ENCODE data around the gene NPW.

The NPW gene

DNA sequence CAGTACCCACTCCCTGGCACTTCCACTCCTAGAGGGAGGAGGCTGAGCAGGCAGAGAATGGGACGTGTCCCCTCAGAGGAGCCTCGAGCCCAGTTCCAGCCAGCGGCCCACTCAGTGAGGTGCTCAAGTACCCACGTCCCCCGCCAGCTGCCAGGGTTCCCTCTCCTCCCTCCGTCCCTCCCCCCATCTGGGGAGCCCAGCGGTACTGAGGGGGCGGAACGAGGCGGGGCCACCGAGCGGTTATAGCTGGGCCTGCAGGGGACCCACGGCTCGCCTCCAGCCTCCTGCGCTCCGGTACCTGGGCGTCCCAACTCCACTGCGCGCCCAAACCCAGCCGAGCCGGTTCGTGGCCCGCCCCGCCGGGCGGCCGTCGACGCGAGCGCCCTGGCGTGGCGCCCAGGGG is at the start of gene NPW:
TSS of gene NPW (plus strand) at position 268 of the 403 bp plus-strand sequence.
- DNase-seq, result no peak

DNA sequence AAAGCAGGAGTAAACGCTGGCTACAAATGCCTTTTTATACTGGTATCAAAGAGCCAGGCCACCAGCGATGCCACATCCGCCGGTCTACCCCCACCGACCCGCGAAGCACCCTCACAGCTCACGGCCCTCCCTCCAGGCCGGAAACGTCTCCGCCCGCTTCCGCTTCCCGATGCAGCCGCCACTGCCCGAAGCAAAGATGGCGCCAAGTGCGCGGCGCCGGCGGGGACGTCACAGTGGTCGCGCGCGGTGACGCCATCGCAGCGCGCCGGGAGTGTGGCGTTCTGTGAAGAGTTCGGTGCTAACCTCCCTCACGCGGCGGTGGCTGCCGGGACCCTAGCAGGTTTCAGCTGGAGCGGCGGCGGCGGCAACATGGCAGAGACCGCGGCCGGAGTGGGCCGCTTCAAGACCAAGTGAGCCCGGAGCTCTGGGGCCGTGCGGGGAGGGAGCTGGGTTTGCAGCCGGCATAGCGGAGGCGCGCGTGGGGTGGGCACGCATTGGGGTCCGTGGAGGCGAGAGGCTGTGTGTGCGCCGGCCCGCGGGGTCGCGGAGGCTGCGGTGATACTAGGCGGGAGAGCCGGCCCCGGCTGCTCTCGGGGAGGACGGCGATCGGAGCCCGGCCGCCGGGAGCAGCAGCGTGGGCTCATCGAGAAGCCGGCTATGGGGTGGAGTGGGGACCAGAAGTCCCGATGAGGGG is 47.6 kb upstream of the NPW start, which contains the start of gene TBL3:
TSS of gene TBL3 (plus strand) at position 258 of the 694 bp plus-strand sequence. CDS start at position 370, 112 bp downstream.
- DNase-seq, result peak; percentile 99
- in situ Hi-C loops (cut with HindIII; ENCODE audit: low pct_ligation_motif_present, low pct_unique_long_range_greater_than_20kb, low sequenced_read_pairs), result no loop called here

More for the DNA sequence above, at the start of gene NPW:
- in situ Hi-C loops (cut with HindIII; ENCODE audit: low pct_ligation_motif_present, low pct_unique_long_range_greater_than_20kb, low sequenced_read_pairs), result no loop called here

DNA sequence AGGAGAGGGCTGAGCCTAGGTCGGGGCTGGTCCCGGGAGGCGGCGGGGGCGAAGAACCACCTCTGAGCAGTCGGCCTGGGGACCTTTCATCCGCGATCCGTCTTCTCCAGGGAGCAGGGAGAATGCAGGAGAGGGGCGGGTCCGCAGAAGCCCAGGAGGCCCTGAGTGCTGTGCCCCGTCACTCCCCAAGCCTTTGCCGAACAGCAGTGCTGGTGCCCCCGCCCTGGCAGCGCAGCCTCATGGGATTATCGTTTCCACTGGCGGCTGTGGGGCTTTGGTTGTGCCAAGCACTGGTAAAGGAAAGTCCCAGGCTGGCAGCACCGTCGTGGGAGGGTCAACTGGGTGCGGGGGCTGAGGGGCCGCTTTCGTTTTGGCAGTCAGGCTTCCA is 47.1 kb upstream of the NPW start:
- in situ Hi-C loops (cut with HindIII; ENCODE audit: low pct_ligation_motif_present, low pct_unique_long_range_greater_than_20kb, low sequenced_read_pairs), result no loop called here
- peak; percentile 55 for DNase-seq

DNA sequence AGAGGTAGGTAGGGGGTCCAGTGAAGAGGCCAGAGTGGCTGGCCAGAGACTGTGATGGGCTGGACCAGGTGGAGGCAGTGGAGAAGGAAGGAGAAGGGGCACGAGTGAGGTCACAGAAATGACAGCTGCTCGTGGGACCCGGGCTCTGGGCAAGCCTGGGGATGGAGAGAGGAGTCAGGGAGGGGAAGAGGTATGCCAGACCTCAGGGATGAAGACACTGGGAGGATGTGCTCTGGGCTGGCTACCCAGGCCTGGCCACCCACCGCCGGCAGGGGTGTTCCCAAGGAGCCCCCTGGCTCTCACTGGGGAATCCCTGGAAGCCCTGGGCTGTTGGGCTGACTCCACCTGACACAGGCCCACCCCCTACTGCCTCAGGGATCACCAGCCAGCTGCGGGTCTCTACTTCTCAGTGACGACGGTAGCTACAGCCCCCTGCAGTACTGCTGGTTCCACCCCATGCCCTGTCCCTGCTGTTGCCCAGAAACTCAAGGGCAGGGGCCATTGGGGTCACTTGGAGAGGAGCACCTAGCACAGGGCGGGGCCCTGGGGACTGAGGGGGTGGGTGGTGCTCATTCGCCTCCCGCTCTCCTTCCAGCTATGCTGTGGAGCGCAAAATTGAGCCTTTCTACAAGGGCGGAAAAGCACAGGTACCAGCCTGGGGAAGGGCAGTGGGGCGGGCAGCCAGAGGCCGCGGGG is 46.0 kb upstream of the NPW start:
- in situ Hi-C loops (cut with HindIII; ENCODE audit: low pct_ligation_motif_present, low pct_unique_long_range_greater_than_20kb, low sequenced_read_pairs), result no loop called here
- DNase-seq, result no peak

DNA sequence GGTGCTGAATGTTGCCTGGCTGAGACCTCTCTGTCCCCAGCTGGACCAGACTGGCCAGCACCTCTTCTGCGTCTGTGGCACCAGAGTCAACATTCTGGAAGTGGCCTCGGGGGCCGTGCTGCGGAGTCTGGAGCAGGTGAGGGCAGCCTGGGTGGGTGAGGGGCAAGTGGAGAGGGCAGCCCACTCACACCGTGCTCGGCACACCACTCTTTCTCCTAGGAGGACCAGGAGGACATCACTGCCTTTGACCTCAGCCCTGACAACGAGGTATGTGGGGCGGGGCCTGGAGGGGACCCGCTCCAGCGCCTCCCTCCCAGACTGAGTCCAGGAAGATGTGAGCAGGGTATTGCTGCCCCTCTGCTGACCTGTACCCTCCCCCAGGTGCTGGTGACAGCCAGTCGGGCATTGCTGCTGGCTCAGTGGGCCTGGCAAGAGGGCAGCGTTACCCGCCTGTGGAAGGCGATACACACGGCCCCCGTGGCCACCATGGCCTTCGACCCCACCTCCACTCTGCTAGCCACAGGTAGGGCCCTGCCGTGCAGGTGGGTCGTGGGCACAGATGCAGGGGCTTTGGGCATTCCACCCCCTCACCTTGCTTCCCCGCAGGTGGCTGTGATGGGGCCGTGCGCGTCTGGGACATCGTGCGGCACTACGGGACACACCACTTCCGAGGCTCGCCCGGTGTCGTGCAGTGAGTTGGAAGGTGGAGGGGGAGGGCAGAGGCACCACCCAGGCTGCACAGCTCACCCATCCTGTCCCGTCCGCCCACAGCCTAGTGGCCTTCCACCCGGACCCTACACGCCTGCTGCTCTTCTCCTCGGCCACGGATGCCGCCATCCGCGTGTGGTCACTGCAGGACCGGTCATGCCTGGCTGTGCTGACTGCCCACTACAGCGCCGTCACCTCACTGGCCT is 45.2 kb upstream of the NPW start:
- no peak for DNase-seq

DNA sequence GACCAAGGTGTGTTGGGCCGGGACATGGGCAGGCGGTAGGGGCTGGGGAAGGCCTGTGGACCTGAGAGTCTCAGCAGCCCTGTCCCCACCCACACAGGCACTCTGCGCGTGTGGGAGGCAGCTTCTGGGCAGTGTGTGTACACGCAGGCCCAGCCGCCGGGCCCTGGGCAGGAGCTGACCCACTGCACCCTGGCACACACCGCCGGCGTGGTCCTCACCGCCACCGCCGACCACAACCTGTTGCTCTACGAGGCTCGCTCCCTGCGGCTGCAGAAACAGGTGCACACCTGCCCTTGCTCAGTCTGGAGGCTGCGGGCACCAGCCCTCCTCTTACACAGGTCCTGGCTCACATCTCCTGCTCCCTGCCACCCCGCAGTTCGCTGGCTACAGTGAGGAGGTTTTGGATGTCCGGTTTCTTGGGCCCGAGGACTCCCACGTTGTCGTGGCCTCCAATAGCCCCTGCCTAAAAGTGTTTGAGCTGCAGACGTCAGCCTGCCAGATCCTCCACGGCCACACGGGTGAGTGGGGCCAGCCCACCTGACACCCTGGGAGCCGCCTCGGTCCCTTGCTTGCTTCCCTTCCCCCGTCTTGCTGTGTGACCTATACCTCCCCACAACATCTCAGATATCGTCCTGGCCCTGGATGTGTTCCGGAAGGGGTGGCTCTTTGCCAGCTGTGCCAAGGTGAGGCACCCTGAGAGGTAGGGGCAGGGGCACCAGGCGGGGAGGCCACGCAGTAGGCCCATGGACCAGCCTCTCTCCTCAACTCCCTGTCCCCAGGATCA is 44.0 kb upstream of the NPW start:
- in situ Hi-C loops (cut with HindIII; ENCODE audit: low pct_ligation_motif_present, low pct_unique_long_range_greater_than_20kb, low sequenced_read_pairs), result no loop called here
- no peak for DNase-seq

More for the DNA sequence above, 45.2 kb upstream of the NPW start:
- in situ Hi-C loops (cut with HindIII; ENCODE audit: low pct_ligation_motif_present, low pct_unique_long_range_greater_than_20kb, low sequenced_read_pairs), result no loop called here

DNA sequence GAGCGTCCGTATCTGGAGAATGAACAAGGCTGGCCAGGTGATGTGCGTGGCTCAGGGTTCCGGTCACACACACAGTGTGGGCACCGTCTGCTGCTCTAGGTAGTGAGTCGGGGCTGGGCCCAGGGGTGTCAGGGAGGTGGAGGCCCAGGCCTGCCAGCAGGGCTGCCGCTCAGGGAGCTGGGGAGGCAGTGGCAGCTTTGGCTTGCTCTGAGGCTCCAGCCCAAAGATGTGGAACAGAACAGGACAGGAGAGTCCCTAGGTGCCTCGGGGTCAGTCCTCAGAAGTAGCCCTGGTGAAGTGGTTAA is 43.4 kb upstream of the NPW start:
- no peak for DNase-seq
- in situ Hi-C loops (cut with HindIII; ENCODE audit: low pct_ligation_motif_present, low pct_unique_long_range_greater_than_20kb, low sequenced_read_pairs), result no loop called here

DNA sequence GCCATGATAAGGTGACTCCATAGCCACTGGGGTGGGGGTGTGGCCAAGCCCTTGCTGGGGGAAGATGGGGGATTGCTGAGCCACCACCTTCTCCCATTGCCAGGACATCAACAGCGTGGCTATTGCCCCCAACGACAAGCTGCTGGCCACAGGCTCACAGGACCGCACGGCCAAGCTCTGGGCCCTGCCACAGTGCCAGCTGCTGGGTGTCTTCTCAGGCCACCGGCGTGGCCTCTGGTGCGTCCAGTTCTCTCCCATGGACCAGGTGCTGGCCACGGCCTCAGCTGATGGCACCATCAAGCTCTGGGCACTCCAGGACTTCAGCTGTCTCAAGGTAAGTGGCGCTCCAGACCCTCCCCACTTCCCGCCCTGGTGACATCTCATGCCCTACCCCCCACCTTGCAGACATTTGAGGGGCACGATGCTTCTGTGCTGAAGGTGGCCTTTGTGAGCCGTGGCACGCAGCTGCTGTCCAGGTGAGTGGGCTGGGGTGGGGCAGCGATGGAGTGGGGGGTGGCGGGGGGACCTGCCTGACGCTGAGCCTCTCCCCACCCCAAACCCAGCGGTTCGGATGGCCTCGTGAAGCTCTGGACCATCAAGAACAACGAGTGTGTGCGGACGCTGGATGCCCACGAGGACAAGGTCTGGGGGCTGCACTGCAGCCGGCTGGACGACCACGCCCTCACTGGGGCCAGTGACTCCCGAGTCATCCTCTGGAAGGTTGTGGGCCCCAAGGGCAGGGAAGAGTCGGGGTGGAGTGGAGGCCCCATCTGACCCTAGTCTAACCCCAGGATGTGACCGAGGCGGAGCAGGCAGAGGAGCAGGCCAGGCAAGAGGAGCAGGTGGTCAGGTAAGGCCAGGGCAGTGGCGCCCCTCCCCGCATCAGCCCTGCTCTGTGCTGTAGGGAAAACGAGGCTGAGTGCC is 42.4 kb upstream of the NPW start:
- in situ Hi-C loops (cut with HindIII; ENCODE audit: low pct_ligation_motif_present, low pct_unique_long_range_greater_than_20kb, low sequenced_read_pairs), result no loop called here
- DNase-seq, result no peak

DNA sequence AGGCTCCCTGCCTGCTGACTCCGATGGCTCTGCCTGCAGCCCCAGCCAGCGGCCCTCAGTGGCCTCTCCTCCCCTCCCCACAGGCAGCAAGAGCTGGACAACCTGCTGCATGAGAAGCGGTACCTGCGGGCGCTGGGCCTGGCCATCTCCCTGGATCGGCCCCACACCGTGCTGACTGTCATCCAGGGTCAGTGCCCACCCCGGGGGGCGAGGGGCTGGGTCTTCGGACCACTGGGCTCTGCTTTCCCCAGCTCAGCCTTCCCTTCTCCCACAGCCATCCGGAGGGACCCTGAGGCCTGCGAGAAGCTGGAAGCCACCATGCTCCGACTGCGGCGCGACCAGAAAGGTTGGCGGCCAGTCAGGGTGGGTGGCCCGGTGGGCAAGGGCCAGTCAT is 41.7 kb upstream of the NPW start:
- DNase-seq, result no peak
- in situ Hi-C loops (cut with HindIII; ENCODE audit: low pct_ligation_motif_present, low pct_unique_long_range_greater_than_20kb, low sequenced_read_pairs), result no loop called here

DNA sequence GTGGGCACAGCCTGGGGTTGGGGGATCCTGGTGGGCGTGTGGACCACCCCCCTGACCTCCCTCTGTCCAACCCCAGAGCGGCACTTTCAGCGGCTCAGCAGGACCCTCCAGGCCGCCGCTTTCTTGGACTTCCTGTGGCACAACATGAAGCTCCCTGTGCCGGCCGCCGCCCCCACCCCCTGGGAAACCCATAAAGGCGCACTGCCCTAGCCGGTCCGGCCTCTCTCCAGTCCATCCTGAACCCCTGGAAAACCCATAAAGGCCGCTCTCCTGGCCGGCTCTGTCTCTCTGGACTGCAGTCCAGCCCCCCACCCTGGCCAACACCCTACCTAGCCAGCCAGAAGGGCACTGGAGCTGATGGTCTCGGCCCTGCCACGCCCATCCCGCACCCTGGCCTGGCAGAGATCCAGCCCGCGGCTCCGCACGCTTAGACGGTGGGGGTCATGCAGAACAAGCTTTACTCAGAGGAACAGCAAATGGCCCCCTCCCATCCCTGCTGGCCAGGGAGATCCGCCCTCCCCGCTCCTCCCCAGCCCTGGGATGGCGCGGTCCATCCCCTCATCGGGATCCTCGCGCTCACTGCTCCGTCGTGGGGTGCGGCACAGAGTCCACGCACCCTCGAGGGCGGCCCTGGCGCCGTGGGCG is 41.0 kb upstream of the NPW start:
- in situ Hi-C loops (cut with HindIII; ENCODE audit: low pct_ligation_motif_present, low pct_unique_long_range_greater_than_20kb, low sequenced_read_pairs), result no loop called here
- no peak for DNase-seq

DNA sequence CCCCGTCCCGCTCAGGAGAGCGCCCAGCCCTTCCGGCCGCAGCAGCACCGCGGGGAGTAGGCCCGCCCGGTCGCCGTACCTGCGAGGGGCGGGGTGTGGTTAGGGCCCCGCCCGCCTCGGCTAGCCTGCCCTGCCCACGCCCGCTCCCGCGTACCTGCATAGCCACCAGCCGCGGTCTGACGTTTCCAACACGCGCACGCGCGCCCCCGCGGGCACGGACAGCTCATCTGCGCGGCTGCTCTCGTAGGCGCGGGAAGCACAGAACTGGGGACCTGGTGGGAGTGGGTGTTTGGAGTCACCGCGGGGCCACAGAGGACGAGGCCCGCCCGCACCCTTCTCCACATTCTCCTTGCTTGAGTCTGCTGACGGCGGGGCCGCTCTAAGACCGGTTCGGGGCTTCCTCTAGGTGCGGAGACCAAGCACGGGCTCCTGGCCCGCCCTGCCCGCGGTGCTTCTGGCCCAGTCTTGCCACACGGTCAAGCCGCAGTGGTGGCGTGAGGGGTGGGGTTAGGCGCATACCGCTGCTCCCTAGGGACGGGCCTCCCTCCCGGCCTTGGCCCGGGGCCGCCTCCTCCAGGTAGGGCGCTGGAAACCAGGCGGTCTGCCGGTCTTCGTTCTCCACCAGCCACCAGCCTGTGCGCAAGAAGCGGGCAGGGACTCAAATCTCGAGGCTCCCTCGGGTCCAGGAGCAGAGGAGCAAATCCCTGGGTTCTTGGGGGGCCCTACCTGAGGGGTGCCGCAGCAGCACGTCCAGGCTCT is 40.1 kb upstream of the NPW start:
- in situ Hi-C loops (cut with HindIII; ENCODE audit: low pct_ligation_motif_present, low pct_unique_long_range_greater_than_20kb, low sequenced_read_pairs), result no loop called here
- DNase-seq, result no peak

DNA sequence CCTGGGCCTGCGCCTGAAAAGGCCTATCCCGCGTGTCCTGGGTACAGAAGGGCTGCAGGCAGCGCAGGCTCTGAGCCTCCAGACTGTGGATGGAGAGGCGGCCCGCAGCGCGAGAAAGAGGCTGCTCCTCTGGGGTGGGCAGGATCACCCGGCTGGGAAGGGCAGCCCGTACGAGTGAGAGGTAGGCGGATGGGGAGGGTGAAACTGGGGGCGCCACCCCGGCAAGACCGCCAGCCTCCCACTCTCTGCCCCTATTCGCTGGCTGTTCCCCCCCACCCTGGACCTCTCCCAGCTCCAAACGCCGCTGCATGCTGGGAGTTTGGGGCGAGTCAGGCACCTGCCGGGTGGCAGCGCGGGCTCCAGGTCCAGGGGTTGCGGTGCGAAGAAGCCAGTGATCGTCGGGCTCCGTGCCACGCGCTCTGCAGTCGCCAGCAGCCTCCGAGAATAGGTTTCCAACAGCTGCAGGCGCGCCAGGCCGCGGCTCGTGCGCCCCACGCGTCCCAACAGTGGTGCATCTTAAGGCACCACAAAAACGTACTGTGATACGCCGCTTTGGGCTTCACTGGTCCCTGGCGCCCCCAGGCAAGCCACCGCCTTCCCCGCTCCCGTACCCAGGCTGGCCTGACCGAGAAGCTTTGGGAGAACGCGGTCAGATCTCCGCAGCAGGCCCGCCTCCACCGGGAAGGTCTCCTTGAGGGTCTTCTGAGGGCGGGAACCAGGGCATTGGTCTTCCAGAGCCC is 39.4 kb upstream of the NPW start:
- no peak for DNase-seq
- in situ Hi-C loops (cut with HindIII; ENCODE audit: low pct_ligation_motif_present, low pct_unique_long_range_greater_than_20kb, low sequenced_read_pairs), result no loop called here

DNA sequence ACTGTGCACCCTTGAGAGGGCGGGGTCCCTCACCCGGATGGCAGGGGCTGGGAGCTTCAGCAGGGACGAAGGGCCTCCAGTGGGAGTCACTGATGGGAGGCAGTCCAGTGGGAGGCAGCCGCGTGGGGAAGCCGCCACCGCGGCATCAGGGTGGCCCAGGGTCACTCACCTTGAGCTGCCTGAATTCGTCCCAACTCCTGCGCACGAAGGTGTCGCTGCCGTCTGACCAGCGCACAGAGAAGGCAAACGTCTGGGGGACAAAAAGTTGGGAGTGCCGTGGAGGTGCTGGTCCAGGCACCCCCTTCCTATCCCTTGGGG is 38.9 kb upstream of the NPW start:
- no peak for DNase-seq
- in situ Hi-C loops (cut with HindIII; ENCODE audit: low pct_ligation_motif_present, low pct_unique_long_range_greater_than_20kb, low sequenced_read_pairs), result no loop called here

DNA sequence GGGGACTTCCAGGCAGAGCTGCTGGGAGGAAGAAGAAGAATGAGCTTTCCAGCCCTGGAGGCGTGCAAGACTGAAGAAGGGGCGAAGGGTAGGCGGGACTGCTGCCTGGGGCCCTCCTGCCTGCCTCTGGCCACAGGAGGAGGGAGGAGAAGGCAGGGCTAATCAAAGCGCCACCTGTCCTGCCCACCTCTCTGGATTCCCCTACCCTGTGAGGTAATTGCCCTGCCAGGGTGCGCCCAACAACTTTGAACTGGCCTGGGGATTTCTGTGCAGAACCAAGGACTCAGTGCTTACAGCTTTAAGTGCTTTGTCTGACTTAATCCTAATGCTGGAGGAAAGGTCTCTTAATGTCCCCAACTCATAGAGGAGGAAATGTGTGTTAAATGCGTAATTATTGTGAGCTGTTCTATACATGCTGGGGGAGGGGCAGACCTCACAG is 38.2 kb upstream of the NPW start, which contains the start of gene NOXO1:
TSS of gene NOXO1 (minus strand) at position 72 of the 439 bp plus-strand sequence. CDS start 290 bp downstream, outside the sequence.
- in situ Hi-C loops (cut with HindIII; ENCODE audit: low pct_ligation_motif_present, low pct_unique_long_range_greater_than_20kb, low sequenced_read_pairs), result no loop called here
- DNase-seq, result no peak

DNA sequence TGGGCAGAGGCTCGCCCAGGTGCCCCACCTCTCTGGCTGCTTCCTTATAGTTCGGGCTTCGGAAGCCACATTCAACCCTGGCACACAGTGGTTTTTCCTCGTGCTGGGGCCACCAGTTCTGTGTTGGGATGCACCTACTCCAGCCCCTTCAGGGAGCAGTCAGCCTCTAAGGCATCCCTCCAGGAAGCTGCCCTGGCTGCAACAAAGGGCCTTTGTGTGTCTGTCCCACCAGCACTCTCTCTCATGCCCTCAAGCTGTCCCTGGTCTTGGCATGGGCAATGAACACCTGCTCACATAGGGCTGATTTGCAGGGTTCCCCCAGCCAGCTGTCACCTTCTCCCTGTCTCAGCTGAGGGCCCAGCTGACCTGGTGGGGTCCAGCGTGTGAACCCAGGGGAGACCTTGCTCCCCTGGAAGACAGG is 37.6 kb upstream of the NPW start:
- in situ Hi-C loops (cut with HindIII; ENCODE audit: low pct_ligation_motif_present, low pct_unique_long_range_greater_than_20kb, low sequenced_read_pairs), result no loop called here
- DNase-seq, result no peak

DNA sequence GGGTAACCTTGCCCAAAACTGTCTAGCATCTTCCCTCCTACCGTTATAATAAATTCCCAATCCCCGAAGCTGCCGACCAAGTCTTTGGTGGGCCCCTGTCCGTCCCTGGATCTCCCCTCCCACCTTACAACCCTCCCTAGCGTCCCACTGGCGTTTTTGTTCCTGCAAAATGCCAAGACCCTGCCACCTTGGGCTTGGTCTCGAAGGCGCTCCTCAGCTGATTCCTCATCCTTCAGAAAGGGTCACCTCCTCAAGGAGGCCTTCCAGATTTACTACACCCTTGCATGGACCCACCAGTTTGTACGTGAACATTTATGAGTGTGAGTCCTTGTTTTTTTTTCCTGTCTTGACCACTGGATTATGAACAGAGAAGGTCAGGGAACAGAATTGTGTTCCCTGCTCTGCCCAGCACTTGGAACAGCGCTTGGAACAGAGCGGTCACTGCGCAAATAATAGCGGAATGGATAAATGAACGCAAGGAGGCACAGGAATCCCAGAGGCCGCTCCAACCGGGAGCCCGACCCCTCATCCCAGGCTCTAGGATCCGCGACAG is 36.5 kb upstream of the NPW start:
- DNase-seq, result no peak
- in situ Hi-C loops (cut with HindIII; ENCODE audit: low pct_ligation_motif_present, low pct_unique_long_range_greater_than_20kb, low sequenced_read_pairs), result no loop called here
